ENCODE results near the gene PIP4K2A.
"Not testable (repeated sequence)": the region's sequence is repeated elsewhere in the genome, so short reads cannot be mapped to it uniquely, and the experiment has no call there.

Gene PIP4K2A

GRCh38 chr10:22714479-22715289 is at the start of gene PIP4K2A:
Gene PIP4K2A (minus strand): TSS chr10:22714578. CDS start chr10:22714326, 252 bp downstream.
- DNase-seq = no peak

- DNase-seq = no peak
These were observed 47.3 kb upstream of the PIP4K2A start for GRCh38 chr10:22761569-22762220.

GRCh38 chr10:22760025-22760424 is 45.6 kb upstream of the PIP4K2A start:
- no peak for DNase-seq

- no peak for DNase-seq
These were observed 44.5 kb upstream of the PIP4K2A start for GRCh38 chr10:22758867-22759266.

- DNase-seq = no peak
These were observed 39.9 kb upstream of the PIP4K2A start for GRCh38 chr10:22754296-22754695.

GRCh38 chr10:22753786-22754185 is 39.4 kb upstream of the PIP4K2A start:
- no peak for DNase-seq

- DNase-seq = no peak
These were observed 38.0 kb upstream of the PIP4K2A start for GRCh38 chr10:22752272-22752889.

GRCh38 chr10:22750131-22750530 is 35.8 kb upstream of the PIP4K2A start:
- no peak for DNase-seq

- DNase-seq = not testable (repeated sequence)
These were observed 30.5 kb upstream of the PIP4K2A start for GRCh38 chr10:22744858-22745257.

- no peak for DNase-seq
These were observed 28.3 kb upstream of the PIP4K2A start for GRCh38 chr10:22742678-22743077.

GRCh38 chr10:22741631-22742030 is 27.3 kb upstream of the PIP4K2A start:
- not testable (repeated sequence) for DNase-seq

GRCh38 chr10:22740180-22740579 is 25.8 kb upstream of the PIP4K2A start:
- DNase-seq = no peak

- no peak for DNase-seq
These were observed 23.2 kb upstream of the PIP4K2A start for GRCh38 chr10:22737587-22737986.

- DNase-seq = no peak
These were observed 21.8 kb upstream of the PIP4K2A start for GRCh38 chr10:22736134-22736533.

GRCh38 chr10:22733992-22734391 is 19.6 kb upstream of the PIP4K2A start:
- no peak for DNase-seq

- no peak for DNase-seq
These were observed 13.3 kb upstream of the PIP4K2A start for GRCh38 chr10:22727663-22728062.

- no peak for DNase-seq
These were observed 12.7 kb upstream of the PIP4K2A start for GRCh38 chr10:22727112-22727511.

GRCh38 chr10:22724773-22725172 is 10.4 kb upstream of the PIP4K2A start:
- no peak for DNase-seq

- no peak for DNase-seq
These were observed 9.4 kb upstream of the PIP4K2A start for GRCh38 chr10:22723783-22724182.

GRCh38 chr10:22723343-22723779 is 9.0 kb upstream of the PIP4K2A start:
- DNase-seq = no peak

GRCh38 chr10:22722626-22723169 is 8.3 kb upstream of the PIP4K2A start:
- DNase-seq = no peak

- DNase-seq = no peak
These were observed 6.3 kb upstream of the PIP4K2A start for GRCh38 chr10:22720667-22721066.

- no peak for DNase-seq
These were observed 5.1 kb upstream of the PIP4K2A start for GRCh38 chr10:22719406-22720042.
